AG09319 (cell line): Measurements from ENCODE around the gene RARRES1.
"Not testable (repeated sequence)": the region's sequence is repeated elsewhere in the genome, so short reads cannot be mapped to it uniquely, and the experiment has no call there.

ENCODE experiments used
- DNase-seq: peaks from one replicate; pipeline ENCODE4 v3.0.0-alpha.2; 2010; ENCODE audit warnings: low read depth; ENCODE audit errors: extremely low read depth
- TF ChIP-seq, protein P1 (sequence below): IDR thresholded peaks from 2 replicates; pipeline ENCODE4 v1.5.1; 2011; ENCODE audit warnings: low read depth, mild to moderate bottlenecking, inconsistent platforms, low read length, moderate library complexity

Gene RARRES1

DNA sequence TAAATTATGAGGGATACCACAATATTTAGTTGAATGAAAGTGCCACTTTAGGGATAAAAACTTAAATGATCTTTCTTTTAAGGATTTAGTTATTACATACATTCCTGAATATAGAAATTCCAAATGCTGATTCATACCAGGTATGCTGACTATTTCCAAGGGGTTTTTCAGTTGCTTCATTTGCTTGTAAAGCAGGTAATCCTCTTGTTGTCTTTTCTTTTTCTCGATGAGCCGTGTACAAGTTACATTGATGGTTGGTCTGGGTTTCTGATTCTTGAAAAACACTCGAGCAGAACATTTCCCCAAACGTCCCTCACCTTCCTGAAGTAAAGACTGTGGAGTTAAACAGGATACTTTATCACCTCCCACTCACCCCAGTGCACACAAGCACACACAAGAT lies 21.7 kb downstream of the RARRES1 start:
- TF ChIP-seq, protein P1, sequence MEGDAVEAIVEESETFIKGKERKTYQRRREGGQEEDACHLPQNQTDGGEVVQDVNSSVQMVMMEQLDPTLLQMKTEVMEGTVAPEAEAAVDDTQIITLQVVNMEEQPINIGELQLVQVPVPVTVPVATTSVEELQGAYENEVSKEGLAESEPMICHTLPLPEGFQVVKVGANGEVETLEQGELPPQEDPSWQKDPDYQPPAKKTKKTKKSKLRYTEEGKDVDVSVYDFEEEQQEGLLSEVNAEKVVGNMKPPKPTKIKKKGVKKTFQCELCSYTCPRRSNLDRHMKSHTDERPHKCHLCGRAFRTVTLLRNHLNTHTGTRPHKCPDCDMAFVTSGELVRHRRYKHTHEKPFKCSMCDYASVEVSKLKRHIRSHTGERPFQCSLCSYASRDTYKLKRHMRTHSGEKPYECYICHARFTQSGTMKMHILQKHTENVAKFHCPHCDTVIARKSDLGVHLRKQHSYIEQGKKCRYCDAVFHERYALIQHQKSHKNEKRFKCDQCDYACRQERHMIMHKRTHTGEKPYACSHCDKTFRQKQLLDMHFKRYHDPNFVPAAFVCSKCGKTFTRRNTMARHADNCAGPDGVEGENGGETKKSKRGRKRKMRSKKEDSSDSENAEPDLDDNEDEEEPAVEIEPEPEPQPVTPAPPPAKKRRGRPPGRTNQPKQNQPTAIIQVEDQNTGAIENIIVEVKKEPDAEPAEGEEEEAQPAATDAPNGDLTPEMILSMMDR: no peak
- DNase-seq: no peak

- TF ChIP-seq, protein P1: no peak
These were observed 22.6 kb downstream of the RARRES1 start for GRCh38 chr3:158709666-158710083.

GRCh38 chr3:158703566-158703965 lies 28.7 kb downstream of the RARRES1 start:
- DNase-seq: no peak
- TF ChIP-seq, protein P1: no peak

More at GRCh38 chr3:158709666-158710083, 22.6 kb downstream of the RARRES1 start:
- peak; percentile 94 for DNase-seq

- no peak for DNase-seq
- TF ChIP-seq, protein P1: no peak
These were observed 29.3 kb downstream of the RARRES1 start for GRCh38 chr3:158702815-158703481.

GRCh38 chr3:158701420-158702065 lies 30.7 kb downstream of the RARRES1 start:
- no peak for DNase-seq
- TF ChIP-seq, protein P1: no peak

- TF ChIP-seq, protein P1: no peak
- DNase-seq: no peak
These were observed 31.7 kb downstream of the RARRES1 start for GRCh38 chr3:158700559-158700958.

DNA sequence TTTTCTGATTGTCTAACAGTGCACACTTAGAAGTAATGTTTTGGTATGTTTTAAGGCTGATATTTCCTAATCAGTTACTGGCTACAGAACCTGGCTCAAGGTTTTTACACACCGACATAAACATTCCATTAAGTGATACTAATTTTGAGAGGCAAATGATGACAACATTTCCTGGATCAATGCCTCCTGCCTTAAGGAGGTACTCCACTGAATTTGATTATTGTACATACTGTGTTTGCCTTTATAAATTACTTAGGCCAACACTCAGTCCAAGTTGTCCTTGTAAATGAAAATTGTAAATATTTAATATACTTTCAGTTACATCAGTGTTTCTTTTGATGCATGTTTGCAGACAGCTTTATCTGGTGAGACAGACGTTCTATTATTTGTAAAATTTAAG lies 35.6 kb downstream of the RARRES1 start:
- DNase-seq: no peak
- TF ChIP-seq, protein P1: no peak

GRCh38 chr3:158693866-158694456 lies 38.3 kb downstream of the RARRES1 start:
- not testable (repeated sequence) for DNase-seq
